Skeletal muscle tissue (tissue), 5 donors: ENCODE measurements around the gene ZNF410. TPM values are rescaled to one million over a fixed set of nuclear protein-coding genes. Genes with fewer than 3 reads are reported as not detected.
A peak's percentile ranks its signal among the peaks of the same experiment; 100 is the strongest.

Source experiments
- H3K27ac ChIP-seq: one replicate; pipeline ENCODE4 v1.7.0; 2013; ENCODE audit warnings: mild to moderate bottlenecking, low read depth, low read length, inconsistent platforms
- H3K27me3 ChIP-seq, 3 donors: one replicate each; pipeline ENCODE4 v1.7.0; 2013; ENCODE audit warnings: low read length in 3 of 3; ENCODE audit not compliant: control insufficient read depth in 3 of 3, insufficient read depth in 3 of 3
- H3K36me3 ChIP-seq, 3 donors: one replicate each; pipeline ENCODE4 v1.7.0; 2013; ENCODE audit warnings: low read length in 3 of 3; ENCODE audit not compliant: control insufficient read depth in 3 of 3, insufficient read depth in 3 of 3
- H3K4me1 ChIP-seq, 3 donors: one replicate each; pipeline ENCODE4 v1.7.0; 2013; ENCODE audit warnings: low read length in 3 of 3, mild to moderate bottlenecking in 3 of 3; ENCODE audit not compliant: control insufficient read depth in 3 of 3, insufficient read depth in 3 of 3
- H3K4me3 ChIP-seq, 3 donors: one replicate each; pipeline ENCODE4 v1.7.0; 2013; ENCODE audit warnings: low read length in 3 of 3
- H3K9ac ChIP-seq, 3 donors: one replicate each; pipeline ENCODE4 v1.7.0; 2013; ENCODE audit warnings: low read length in 3 of 3, mild to moderate bottlenecking in 3 of 3, moderate library complexity in 2 of 3, low read depth in 1 of 3
- H3K9me3 ChIP-seq, 3 donors: one replicate each; pipeline ENCODE4 v1.7.0; 2013; ENCODE audit warnings: low read length in 3 of 3; ENCODE audit not compliant: control insufficient read depth in 3 of 3
- small RNA-seq: library from RNA; depleted of rRNA; stranded (forward); fragments of <200 nt; gene quantifications from one replicate; pipeline ENCODE3, GENCODE V24; 2014
- total RNA-seq: library from RNA; depleted of rRNA; stranded (reverse); fragments of >200 nt; gene quantifications from one replicate; pipeline ENCODE4 v1.2.3, GENCODE V29; 2014
- donor health status: Osteomylitis.

The ZNF410 gene
- total RNA-seq, 1 donor from 2014 or later = 71.0 TPM

DNA sequence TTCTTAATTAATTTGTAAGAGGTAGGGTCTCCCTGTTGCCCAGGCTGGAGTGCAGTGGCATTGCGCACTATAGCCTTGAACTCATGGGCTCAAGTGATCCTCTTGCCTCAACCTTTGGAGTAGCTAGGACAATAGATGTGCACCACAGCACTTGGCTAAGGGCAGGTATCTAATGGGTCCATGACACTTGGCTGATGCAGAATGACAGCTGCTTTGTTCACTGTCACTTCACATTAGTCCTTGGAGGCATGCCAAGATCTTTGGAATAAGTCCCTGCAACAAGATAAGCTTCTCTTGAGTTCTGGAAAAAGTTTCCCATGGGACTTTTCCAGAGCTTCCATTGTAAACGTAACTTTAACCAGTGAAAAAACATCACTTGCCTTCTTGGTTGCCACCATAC lies 86.8 kb downstream of the ZNF410 start:
- Histone ChIP-seq H3K27ac (peak overlapping the region; percentile 1), H3K9me3 (no peaks in the 10 kb centered on the region), H3K36me3 (peaks cover 25 to 28% (median 28%) of the 10 kb centered on the region in 3 donors), H3K27me3 (no peaks in the 10 kb centered on the region), H3K4me1 (peaks cover 7 to 15% (median 11%) of the 10 kb centered on the region in 3 donors), H3K4me3 (no peak overlapping the region), H3K9ac (no peak overlapping the region)

DNA sequence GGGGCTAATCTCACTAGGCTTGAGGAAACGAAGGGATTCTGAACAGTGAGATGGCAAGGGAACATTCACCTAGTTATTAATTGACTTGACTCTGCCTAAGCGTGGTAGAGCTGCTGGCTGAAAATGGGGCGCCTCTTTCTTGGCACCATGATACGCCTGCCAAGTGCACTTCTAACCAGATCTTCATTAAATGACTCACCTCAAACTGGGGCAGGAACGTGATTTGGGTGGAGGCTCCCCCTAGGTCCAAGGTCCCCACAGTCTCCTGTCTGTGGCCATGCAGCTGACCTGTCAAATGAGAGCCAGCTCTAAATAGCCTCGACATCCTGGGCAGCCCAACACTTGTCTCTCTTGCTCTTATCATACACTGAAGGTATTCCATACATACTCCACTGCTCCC lies 89.5 kb downstream of the ZNF410 start:
- Histone ChIP-seq H3K4me1 (peaks cover 7 to 15% (median 11%) of the 10 kb centered on the region in 3 donors), H3K9me3 (no peaks in the 10 kb centered on the region), H3K9ac (no peak overlapping the region), H3K36me3 (peaks cover 14 to 19% (median 19%) of the 10 kb centered on the region in 3 donors), H3K4me3 (no peak overlapping the region), H3K27me3 (no peaks in the 10 kb centered on the region), H3K27ac (no peak overlapping the region)

DNA sequence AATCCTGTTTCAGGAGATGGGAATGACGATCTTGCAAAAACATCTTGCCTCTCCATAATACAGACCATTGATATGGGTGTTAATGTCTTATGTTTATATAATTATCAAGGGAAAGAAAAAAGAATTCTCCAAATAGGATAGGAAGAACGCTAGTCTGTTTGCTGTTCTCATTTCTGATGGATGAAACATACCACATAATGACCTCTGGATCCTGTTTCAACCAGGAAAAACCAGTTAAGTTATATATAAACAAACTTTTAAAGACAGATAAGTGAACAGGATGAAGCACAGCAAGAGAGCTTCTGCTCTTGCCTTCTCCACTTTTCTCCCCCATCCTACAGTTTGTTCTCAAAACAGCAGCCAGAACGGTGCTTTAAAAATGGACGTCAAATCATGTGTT lies 91.2 kb downstream of the ZNF410 start:
- Histone ChIP-seq H3K27ac (no peak overlapping the region), H3K9ac (no peak overlapping the region), H3K4me1 (peaks cover 7 to 12% (median 10%) of the 10 kb centered on the region in 3 donors), H3K27me3 (no peaks in the 10 kb centered on the region), H3K9me3 (no peaks in the 10 kb centered on the region), H3K4me3 (no peak overlapping the region), H3K36me3 (peaks cover 9 to 14% (median 14%) of the 10 kb centered on the region in 3 donors)

Small RNAs within 50 kb of the gene (small RNA-seq; reads per million reads assigned to genes)
- gene AC005520.4 (not detected), gene RF00019 (not detected)

Other genes starting within 250 kb of the ZNF410 start
- gene DNAL1, start 241.9 kb upstream of the ZNF410 start, total RNA-seq = 5.2 TPM
- 15.1 TPM for gene PNMA1, start 172.5 kb upstream of the ZNF410 start, total RNA-seq
- gene PTGR2, start 35.0 kb upstream of the ZNF410 start, total RNA-seq = 5.7 TPM
- 5.7 TPM for gene FAM161B, start 63.2 kb downstream of the ZNF410 start, total RNA-seq
- gene COQ6, start 63.4 kb downstream of the ZNF410 start, total RNA-seq = 34.4 TPM
- gene ENTPD5, start 132.4 kb downstream of the ZNF410 start, total RNA-seq = 5.2 TPM
- gene BBOF1, start 132.5 kb downstream of the ZNF410 start, total RNA-seq = 2.1 TPM
- gene ALDH6A1, start 197.6 kb downstream of the ZNF410 start, total RNA-seq = 24.0 TPM
- gene LIN52, start 198.1 kb downstream of the ZNF410 start, total RNA-seq = 11.5 TPM